C4-2B (cell line): ENCODE results near the gene PLPPR4.

Source experiments
- H3K27ac ChIP-seq: fragments of 450-650 bp; 2 replicates; pipeline ENCODE4 v1.5.1; 2017
- CTCF ChIP-seq: fragments of 450-650 bp; conservative IDR thresholded peaks from 2 replicates; pipeline ENCODE4 v1.5.1; 2017; ENCODE audit warnings: mild to moderate bottlenecking
- ZFX ChIP-seq: fragments of 450-650 bp; IDR thresholded peaks from 2 replicates; pipeline ENCODE4 v1.6.1; 2017

Gene PLPPR4

GRCh38 chr1:99228153-99228552 is 36.1 kb upstream of the PLPPR4 start:
- TF ChIP-seq CTCF (no peak), ZFX (no peak)
- H3K27ac ChIP-seq: no peak overlapping the region

GRCh38 chr1:99229122-99229521 is 35.2 kb upstream of the PLPPR4 start:
- no peak overlapping the region for H3K27ac ChIP-seq
- TF ChIP-seq ZFX (no peak), CTCF (no peak)

- no peak for TF ChIP-seq ZFX
- TF ChIP-seq CTCF: no peak
- H3K27ac ChIP-seq: no peak overlapping the region
Measured at GRCh38 chr1:99230695-99231094, 33.6 kb upstream of the PLPPR4 start.

- TF ChIP-seq ZFX (no peak), CTCF (no peak)
- no peak overlapping the region for H3K27ac ChIP-seq
Measured at GRCh38 chr1:99232172-99232571, 32.1 kb upstream of the PLPPR4 start.

- TF ChIP-seq ZFX: no peak
- TF ChIP-seq CTCF: no peak
Measured at GRCh38 chr1:99233446-99233845, 30.8 kb upstream of the PLPPR4 start.

GRCh38 chr1:99236756-99237155 is 27.5 kb upstream of the PLPPR4 start:
- TF ChIP-seq CTCF: no peak
- TF ChIP-seq ZFX: no peak

More at GRCh38 chr1:99233446-99233845, 30.8 kb upstream of the PLPPR4 start:
- no peak overlapping the region for H3K27ac ChIP-seq

GRCh38 chr1:99239690-99240089 is 24.6 kb upstream of the PLPPR4 start:
- no peak for TF ChIP-seq ZFX
- TF ChIP-seq CTCF: no peak
- no peak overlapping the region for H3K27ac ChIP-seq

More at GRCh38 chr1:99236756-99237155, 27.5 kb upstream of the PLPPR4 start:
- no peak overlapping the region for H3K27ac ChIP-seq
